CD14-positive monocyte (primary cell): ENCODE measurements around the gene PNO1. TPM values are rescaled to one million over a fixed set of nuclear protein-coding genes. Genes with fewer than 3 reads are reported as not detected.

Source experiments
- DNase-seq, 3 donors: peaks; one replicate each; pipeline ENCODE4 v3.0.0-alpha.2; 2011 to 2022
- H2AFZ ChIP-seq: 2 replicates; pipeline ENCODE4 v1.6.0; 2012; ENCODE audit warnings: mild to moderate bottlenecking, low read depth, low read length, inconsistent platforms; ENCODE audit not compliant: insufficient read depth, poor library complexity, severe bottlenecking
- H3K27ac ChIP-seq, 2 donors: 1 replicate in 1 of 2; 2 replicates in 1 of 2; pipeline ENCODE4 v1.5.1; 2012 to 2013; ENCODE audit warnings: low read length in 2 of 2, control low read depth in 1 of 2, inconsistent platforms in 1 of 2, low read depth in 1 of 2, mild to moderate bottlenecking in 1 of 2
- H3K27me3 ChIP-seq, 2 donors: one replicate each; pipeline versions ENCODE4 v1.6.0 to v1.6.1; 2011 to 2013; ENCODE audit warnings: low read length in 2 of 2; ENCODE audit not compliant: control insufficient read depth in 2 of 2, insufficient read depth in 2 of 2
- H3K36me3 ChIP-seq, 2 donors: replicated peaks in 1 of 2; 1 replicate in 1 of 2; 2 replicates in 1 of 2; pipeline versions ENCODE4 v1.5.1 to v1.6.1; 2012 to 2013; ENCODE audit warnings: low read length in 2 of 2, control low read depth in 1 of 2, inconsistent platforms in 1 of 2, mild to moderate bottlenecking in 1 of 2; ENCODE audit not compliant: insufficient read depth in 2 of 2, control insufficient read depth in 1 of 2
- H3K4me1 ChIP-seq, 2 donors: 1 replicate in 1 of 2; 2 replicates in 1 of 2; pipeline versions ENCODE4 v1.5.1 to v1.6.1; 2012 to 2013; ENCODE audit warnings: low read length in 2 of 2, control low read depth in 1 of 2, inconsistent platforms in 1 of 2, mild to moderate bottlenecking in 1 of 2, moderate library complexity in 1 of 2; ENCODE audit not compliant: insufficient read depth in 2 of 2, control insufficient read depth in 1 of 2
- H3K4me2 ChIP-seq: replicated peaks from 2 replicates; pipeline ENCODE3; 2012; ENCODE audit warnings: low read length, moderate library complexity, mild to moderate bottlenecking; ENCODE audit not compliant: poor library complexity, severe bottlenecking; ENCODE audit errors: extremely low read depth
- H3K4me3 ChIP-seq, 3 experiments: fragments of 200-600 bp in 1 of 3; sonication (generic) in 1 of 3; replicated peaks in 1 of 3; 1 replicate in 2 of 3; 2 replicates in 1 of 3; pipeline ENCODE4 v1.5.1; 2011 to 2013; ENCODE audit warnings: low read length in 3 of 3, mild to moderate bottlenecking in 3 of 3, control low read depth in 2 of 3, low read depth in 2 of 3, inconsistent platforms in 1 of 3, moderate library complexity in 1 of 3
- H3K79me2 ChIP-seq: 2 replicates; pipeline ENCODE4 v1.6.0; 2012; ENCODE audit warnings: mild to moderate bottlenecking, control low read depth, inconsistent platforms, low read length, moderate library complexity; ENCODE audit not compliant: insufficient read depth
- H3K9ac ChIP-seq: 2 replicates; pipeline ENCODE4 v1.6.0; 2017; ENCODE audit warnings: low read length, mild to moderate bottlenecking; ENCODE audit not compliant: insufficient read depth, poor library complexity, severe bottlenecking
- H3K9me3 ChIP-seq, 2 donors: replicated peaks in 1 of 2; 1 replicate in 1 of 2; 2 replicates in 1 of 2; pipeline versions ENCODE4 v1.5.1 to v1.6.1; 2012 to 2013; ENCODE audit warnings: low read length in 2 of 2, control low read depth in 1 of 2; ENCODE audit not compliant: control insufficient read depth in 1 of 2, insufficient read depth in 1 of 2
- H4K20me1 ChIP-seq: 2 replicates; pipeline ENCODE4 v1.6.0; 2012; ENCODE audit warnings: mild to moderate bottlenecking, low read length, control low read depth, moderate library complexity; ENCODE audit not compliant: insufficient read depth
- H3K27ac Mint-ChIP-seq, 7 donors: one replicate each; pipeline ENCODE4 v1.8.0; 2020; ENCODE audit warnings: mild to moderate bottlenecking in 7 of 7, mixed read lengths in 7 of 7, moderate library complexity in 6 of 7, inconsistent platforms in 2 of 7
- H3K27me3 Mint-ChIP-seq, 3 donors: one replicate each; pipeline ENCODE4 v1.8.0; 2021 to 2022; ENCODE audit warnings: low read depth in 3 of 3, mild to moderate bottlenecking in 3 of 3, mixed read lengths in 3 of 3, moderate library complexity in 3 of 3, inconsistent platforms in 1 of 3
- H3K36me3 Mint-ChIP-seq, 2 donors: one replicate each; pipeline ENCODE4 v1.8.0; 2020; ENCODE audit warnings: mixed read lengths in 2 of 2, inconsistent platforms in 1 of 2, mild to moderate bottlenecking in 1 of 2
- H3K4me1 Mint-ChIP-seq: one replicate; pipeline ENCODE4 v1.8.0; 2020; ENCODE audit warnings: mild to moderate bottlenecking, mixed read lengths
- H3K4me3 Mint-ChIP-seq, 2 donors: one replicate each; pipeline ENCODE4 v1.8.0; 2020; ENCODE audit warnings: mild to moderate bottlenecking in 2 of 2, mixed read lengths in 2 of 2, moderate library complexity in 1 of 2
- H3K9me3 Mint-ChIP-seq, 7 donors: one replicate each; pipeline ENCODE4 v1.8.0; 2020 to 2022; ENCODE audit warnings: mixed read lengths in 7 of 7, mild to moderate bottlenecking in 6 of 7, moderate library complexity in 6 of 7, inconsistent platforms in 2 of 7
- CTCF ChIP-seq: fragments of 200-600 bp; IDR thresholded peaks from one replicate; pipeline ENCODE4 v1.8.0; 2022; ENCODE audit warnings: antibody characterized with exemption, mild to moderate bottlenecking
- WGBS: methylation state at CpG from one replicate; pipeline ENCODE4 v1.1.5; 2013; ENCODE audit warnings: missing lambda C conversion rate; ENCODE audit not compliant: insufficient coverage; 5-methylcytosine and 5-hydroxymethylcytosine counted together
- intact Hi-C, 2 donors: fragments of 100-400 bp; cut with micrococcal nuclease; formaldehyde crosslinking; loops; one replicate each; pipeline versions ENCODE4 v1.15.0 to v1.15.1; 2023
- polyA plus RNA-seq, 3 donors: library from polyadenylated mRNA; depleted of rRNA in 1 of 3; unstranded in 2 of 3; stranded (reverse) in 1 of 3; fragments of 300-500 nt in 2 of 3; fragments of >200 nt in 1 of 3; fragmentation: Illumina TruSeq in 2 of 3; gene quantifications; 1 replicate in 2 of 3; 2 replicates in 1 of 3; pipeline ENCODE4 v1.2.3, GENCODE V29; 2012 to 2021

Gene PNO1
- polyA plus RNA-seq, 3 donors, result 4.7 to 14.0 (median 10.8) TPM

GRCh38 chr2:68134120-68134519, 23.6 kb upstream of the PNO1 start:
- H3K4me3 Mint-ChIP-seq, result no peak overlapping the region
- no peaks in the 10 kb centered on the region for H3K27me3 Mint-ChIP-seq
- Histone ChIP-seq H3K9ac (no peak overlapping the region), H2AFZ (no peak overlapping the region), H3K4me2 (no peak overlapping the region), H3K36me3 (peaks cover 10 to 49% of the 10 kb centered on the region in 2 donors), H3K27ac (no peak overlapping the region), H3K4me3 (no peak overlapping the region), H3K9me3 (no peaks in the 10 kb centered on the region), H3K27me3 (no peaks in the 10 kb centered on the region), H4K20me1 (no peaks in the 10 kb centered on the region), H3K4me1 (peaks cover 14 to 18% of the 10 kb centered on the region in 2 donors), H3K79me2 (no peaks in the 10 kb centered on the region)
- intact Hi-C loops, result no loop called here
- no peak for TF ChIP-seq CTCF
- WGBS, result no CpG with 5 or more reads among the region's 1 CpG
- H3K36me3 Mint-ChIP-seq, result peaks cover 44 to 51% of the 10 kb centered on the region in 2 donors
- DNase-seq, result no peak
- peaks cover 24% of the 10 kb centered on the region for H3K4me1 Mint-ChIP-seq
- H3K27ac Mint-ChIP-seq, result peak overlapping the region in 1 of 7 donors; percentile 42
- H3K9me3 Mint-ChIP-seq, result peaks cover 0 to 3% (median 0%) of the 10 kb centered on the region in 7 donors

GRCh38 chr2:68134554-68134953, 23.1 kb upstream of the PNO1 start:
- intact Hi-C loops, result no loop called here
- peaks cover 0 to 3% (median 0%) of the 10 kb centered on the region in 7 donors for H3K9me3 Mint-ChIP-seq
- Histone ChIP-seq H3K4me2 (no peak overlapping the region), H3K79me2 (no peaks in the 10 kb centered on the region), H4K20me1 (no peaks in the 10 kb centered on the region), H3K9me3 (no peaks in the 10 kb centered on the region), H3K4me3 (no peak overlapping the region), H3K27me3 (no peaks in the 10 kb centered on the region), H3K36me3 (peaks cover 10 to 52% of the 10 kb centered on the region in 2 donors), H3K9ac (no peak overlapping the region), H2AFZ (no peak overlapping the region), H3K27ac (no peak overlapping the region), H3K4me1 (peaks cover 14 to 18% of the 10 kb centered on the region in 2 donors)
- TF ChIP-seq CTCF, result no peak
- peaks cover 23% of the 10 kb centered on the region for H3K4me1 Mint-ChIP-seq
- H3K27ac Mint-ChIP-seq, result no peak overlapping the region
- no peak overlapping the region for H3K4me3 Mint-ChIP-seq
- no CpG with 5 or more reads among the region's 6 CpGs for WGBS
- no peaks in the 10 kb centered on the region for H3K27me3 Mint-ChIP-seq
- peaks cover 44 to 49% of the 10 kb centered on the region in 2 donors for H3K36me3 Mint-ChIP-seq
- DNase-seq, result no peak
